Myocyte (in vitro differentiated cells): Measurements from ENCODE around the gene NAT14. TPM values are rescaled to one million over a fixed set of nuclear protein-coding genes. Genes with fewer than 3 reads are reported as not detected.
A peak's percentile ranks its signal among the peaks of the same experiment; 100 is the strongest.
"Not testable (repeated sequence)": the region's sequence is repeated elsewhere in the genome, so short reads cannot be mapped to it uniquely, and the experiment has no call there.

Experiments
- DNase-seq: peaks from one replicate; pipeline ENCODE4 v3.0.0-alpha.2; 2012; ENCODE audit warnings: low read depth
- total RNA-seq: library from RNA; depleted of rRNA; stranded (reverse); fragments of >200 nt; gene quantifications from 2 replicates; pipeline ENCODE4 v1.2.3, GENCODE V29; 2014

The NAT14 gene
- total RNA-seq, 1 donor from 2014 or later: 24.7 TPM

GRCh38 chr19:55486043-55486970, 1.3 kb downstream of the NAT14 start:
- DNase-seq: no peak

- DNase-seq: peak; percentile 93
Measured at GRCh38 chr19:55486971-55487923, 2.3 kb downstream of the NAT14 start.

- DNase-seq: peak; percentile 38
Measured at GRCh38 chr19:55487924-55488687, 3.1 kb downstream of the NAT14 start, which contains the start of gene SSC5D. SSC5D (plus strand) TSS chr19:55488436; CDS start chr19:55488590, 154 bp downstream.

- no peak for DNase-seq
Measured at GRCh38 chr19:55488986-55489710, 4.2 kb downstream of the NAT14 start.

GRCh38 chr19:55489711-55490477, 4.9 kb downstream of the NAT14 start:
- no peak for DNase-seq

GRCh38 chr19:55490478-55491432, 5.8 kb downstream of the NAT14 start:
- no peak for DNase-seq

- DNase-seq: no peak
Measured at GRCh38 chr19:55491546-55492360, 6.8 kb downstream of the NAT14 start.

GRCh38 chr19:55492362-55492944, 7.5 kb downstream of the NAT14 start:
- peak; percentile 31 for DNase-seq

- DNase-seq: no peak
Measured at GRCh38 chr19:55493052-55493644, 8.2 kb downstream of the NAT14 start.

- no peak for DNase-seq
Measured at GRCh38 chr19:55493645-55494171, 8.7 kb downstream of the NAT14 start.

GRCh38 chr19:55494172-55494761, 9.3 kb downstream of the NAT14 start:
- DNase-seq: no peak

- peak; percentile 74 for DNase-seq
Measured at GRCh38 chr19:55495646-55496349, 10.8 kb downstream of the NAT14 start.

- not testable (repeated sequence) for DNase-seq
Measured at GRCh38 chr19:55496820-55497219, 11.8 kb downstream of the NAT14 start.

- DNase-seq: no peak
Measured at GRCh38 chr19:55497763-55498162, 12.8 kb downstream of the NAT14 start.

GRCh38 chr19:55498246-55498840, 13.4 kb downstream of the NAT14 start:
- no peak for DNase-seq
